EL (cell line): ENCODE data around the gene PLD4.

ENCODE experiments used
- DNase-seq: peaks from one replicate; pipeline ENCODE4 v3.0.0-alpha.2; 2016

The PLD4 gene

GRCh38 chr14:104957146-104958113, 32.8 kb downstream of the PLD4 start:
- DNase-seq = no peak

- DNase-seq = no peak
Observed at GRCh38 chr14:104964546-104964945, 39.9 kb downstream of the PLD4 start.

- no peak for DNase-seq
Observed at GRCh38 chr14:104965561-104966231, 41.0 kb downstream of the PLD4 start.

GRCh38 chr14:104966261-104966865, 41.7 kb downstream of the PLD4 start:
- DNase-seq = no peak

GRCh38 chr14:104966981-104967385, 42.3 kb downstream of the PLD4 start:
- DNase-seq = no peak

- DNase-seq = peak; percentile 55
Observed at GRCh38 chr14:104967386-104968152, 42.9 kb downstream of the PLD4 start.

- DNase-seq = peak; percentile 72
Observed at GRCh38 chr14:104968153-104968527, 43.5 kb downstream of the PLD4 start.

- peak; percentile 35 for DNase-seq
Observed at GRCh38 chr14:104968541-104969401, 44.1 kb downstream of the PLD4 start.

- DNase-seq = no peak
Observed at GRCh38 chr14:104969741-104970230, 45.1 kb downstream of the PLD4 start.

- DNase-seq = peak; percentile 85
Observed at GRCh38 chr14:104970231-104971068, 45.8 kb downstream of the PLD4 start.

- DNase-seq = no peak
Observed at GRCh38 chr14:104971447-104972240, 47.0 kb downstream of the PLD4 start.

- DNase-seq = peak; percentile 48
Observed at GRCh38 chr14:104972301-104973134, 47.8 kb downstream of the PLD4 start.

GRCh38 chr14:104973135-104973384, 48.4 kb downstream of the PLD4 start:
- DNase-seq = peak; percentile 98

GRCh38 chr14:104973385-104974145, 48.9 kb downstream of the PLD4 start:
- DNase-seq = peak; percentile 89

GRCh38 chr14:104974146-104974541, 49.5 kb downstream of the PLD4 start:
- no peak for DNase-seq

GRCh38 chr14:104974665-104975390, 50.1 kb downstream of the PLD4 start:
- no peak for DNase-seq

- DNase-seq = no peak
Observed at GRCh38 chr14:104975481-104976197, 51.0 kb downstream of the PLD4 start.
